Activated B cell treated with CpG ODN at 0.5 μM for 24 hours (primary cell): ENCODE results near the gene CFAP69. TPM values are rescaled to one million over a fixed set of nuclear protein-coding genes. Genes with fewer than 3 reads are reported as not detected.

Experiments used
- ATAC-seq: fragments of 200-7000 bp; cut with Tn5 transposase; one replicate; pipeline ENCODE4 v1.10.0; 2021; ENCODE audit warnings: low read depth, mild to moderate bottlenecking, moderate library complexity
- CTCF ChIA-PET: fragments of 350-600 bp; sonication (Branson Sonifier 250); formaldehyde crosslinking; loops from one replicate; lab custom pipeline; 2021; ENCODE audit warnings: antibody characterized with exemption; lab: Charles Lee
- POLR2A ChIA-PET: fragments of 350-600 bp; sonication (Branson Sonifier 250); formaldehyde crosslinking; loops from one replicate; lab custom pipeline; 2021; ENCODE audit warnings: antibody characterized with exemption; lab: Charles Lee
- DNase-seq: peaks from one replicate; pipeline ENCODE4 v3.0.0; 2022
- H3K27ac Mint-ChIP-seq: one replicate; pipeline ENCODE4 v1.8.0; 2020; ENCODE audit warnings: mixed read lengths
- H3K27me3 Mint-ChIP-seq: one replicate; pipeline ENCODE4 v1.8.0; 2021; ENCODE audit warnings: mixed read lengths
- H3K36me3 Mint-ChIP-seq: one replicate; pipeline ENCODE4 v1.8.0; 2021; ENCODE audit warnings: low read depth, mixed read lengths
- H3K4me1 Mint-ChIP-seq: one replicate; pipeline ENCODE4 v1.8.0; 2021; ENCODE audit warnings: mixed read lengths
- H3K4me3 Mint-ChIP-seq: one replicate; pipeline ENCODE4 v1.8.0; 2020; ENCODE audit warnings: mild to moderate bottlenecking, mixed read lengths
- H3K9me3 Mint-ChIP-seq: one replicate; pipeline ENCODE4 v1.8.0; 2020; ENCODE audit warnings: mixed read lengths
- intact Hi-C: fragments of 100-400 bp; cut with micrococcal nuclease; formaldehyde crosslinking; loops from one replicate; pipeline ENCODE4 v1.15.1; 2024
- total RNA-seq: library from RNA; stranded (reverse); gene quantifications from 2 replicates; pipeline ENCODE4 v1.2.3, GENCODE V29; 2022
- TF ChIP-seq, protein P1 (sequence below): fragments of 200-600 bp; IDR thresholded peaks from one replicate; pipeline ENCODE4 v1.8.0; 2022; ENCODE audit warnings: antibody characterized with exemption, mild to moderate bottlenecking

CFAP69 gene
- total RNA-seq, 1 donor from 2014 or later = 0.62 TPM

DNA sequence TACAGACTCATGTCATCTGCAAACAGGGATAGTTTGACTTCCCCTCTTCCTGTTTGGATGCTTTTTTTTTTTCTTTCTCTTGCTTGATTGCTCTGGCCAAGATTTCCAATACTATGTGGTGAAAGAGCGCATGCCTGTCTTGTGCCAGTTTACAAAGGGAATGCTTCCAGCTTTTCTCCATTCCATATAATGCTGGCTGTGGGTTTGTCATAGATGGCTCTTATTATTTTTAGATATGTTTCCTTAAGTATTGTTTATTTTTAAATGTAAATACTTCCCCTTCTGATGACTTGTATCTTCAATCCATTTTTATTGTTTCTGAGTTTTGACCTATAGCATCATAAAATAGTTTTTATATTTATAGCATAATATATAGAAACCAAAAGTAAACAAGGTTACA is 58.3 kb downstream of the CFAP69 start:
- ChIA-PET POLR2A (no interaction called here), CTCF (no interaction called here)
- no peaks in the 10 kb centered on the region for H3K9me3 Mint-ChIP-seq

DNA sequence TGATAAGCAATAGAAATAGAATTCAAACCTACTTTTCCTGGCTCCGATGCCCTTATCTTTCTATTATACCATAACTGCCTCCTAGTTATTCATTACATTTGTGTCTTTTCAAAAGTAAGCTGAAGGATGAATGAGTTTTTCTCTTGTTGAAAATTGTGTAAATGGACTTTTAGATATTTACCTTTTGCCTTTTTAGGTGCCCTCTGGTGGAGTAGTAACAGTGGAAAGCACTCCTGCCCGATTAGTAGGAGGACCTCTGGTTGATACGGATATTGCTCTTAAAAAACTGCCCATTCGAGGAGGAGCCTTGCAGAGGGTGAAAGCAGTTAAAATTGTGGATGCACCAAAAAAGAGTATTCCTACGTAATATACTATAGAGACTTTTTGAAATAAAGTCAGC is 64.9 kb downstream of the CFAP69 start:
- DNase-seq (no peak), ATAC-seq (no peak)
- H3K27me3 Mint-ChIP-seq = peaks cover 7% of the 10 kb centered on the region
- H3K9me3 Mint-ChIP-seq = no peaks in the 10 kb centered on the region
- no peaks in the 10 kb centered on the region for H3K4me1 Mint-ChIP-seq
- H3K36me3 Mint-ChIP-seq = no peaks in the 10 kb centered on the region
- H3K4me3 Mint-ChIP-seq = no peak overlapping the region
- CTCF ChIA-PET = no interaction called here
- H3K27ac Mint-ChIP-seq = no peak overlapping the region
- intact Hi-C loops = no loop called here
- TF ChIP-seq, protein P1, sequence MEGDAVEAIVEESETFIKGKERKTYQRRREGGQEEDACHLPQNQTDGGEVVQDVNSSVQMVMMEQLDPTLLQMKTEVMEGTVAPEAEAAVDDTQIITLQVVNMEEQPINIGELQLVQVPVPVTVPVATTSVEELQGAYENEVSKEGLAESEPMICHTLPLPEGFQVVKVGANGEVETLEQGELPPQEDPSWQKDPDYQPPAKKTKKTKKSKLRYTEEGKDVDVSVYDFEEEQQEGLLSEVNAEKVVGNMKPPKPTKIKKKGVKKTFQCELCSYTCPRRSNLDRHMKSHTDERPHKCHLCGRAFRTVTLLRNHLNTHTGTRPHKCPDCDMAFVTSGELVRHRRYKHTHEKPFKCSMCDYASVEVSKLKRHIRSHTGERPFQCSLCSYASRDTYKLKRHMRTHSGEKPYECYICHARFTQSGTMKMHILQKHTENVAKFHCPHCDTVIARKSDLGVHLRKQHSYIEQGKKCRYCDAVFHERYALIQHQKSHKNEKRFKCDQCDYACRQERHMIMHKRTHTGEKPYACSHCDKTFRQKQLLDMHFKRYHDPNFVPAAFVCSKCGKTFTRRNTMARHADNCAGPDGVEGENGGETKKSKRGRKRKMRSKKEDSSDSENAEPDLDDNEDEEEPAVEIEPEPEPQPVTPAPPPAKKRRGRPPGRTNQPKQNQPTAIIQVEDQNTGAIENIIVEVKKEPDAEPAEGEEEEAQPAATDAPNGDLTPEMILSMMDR = no peak
- POLR2A ChIA-PET = no interaction called here

More for the DNA sequence above, 58.3 kb downstream of the CFAP69 start:
- ATAC-seq (no peak), DNase-seq (no peak)
- Mint-ChIP-seq H3K27me3 (peaks cover 4% of the 10 kb centered on the region), H3K4me3 (no peak overlapping the region), H3K27ac (no peak overlapping the region), H3K4me1 (no peaks in the 10 kb centered on the region), H3K36me3 (no peaks in the 10 kb centered on the region)
- intact Hi-C loops = no loop called here
- TF ChIP-seq, protein P1 = no peak

DNA sequence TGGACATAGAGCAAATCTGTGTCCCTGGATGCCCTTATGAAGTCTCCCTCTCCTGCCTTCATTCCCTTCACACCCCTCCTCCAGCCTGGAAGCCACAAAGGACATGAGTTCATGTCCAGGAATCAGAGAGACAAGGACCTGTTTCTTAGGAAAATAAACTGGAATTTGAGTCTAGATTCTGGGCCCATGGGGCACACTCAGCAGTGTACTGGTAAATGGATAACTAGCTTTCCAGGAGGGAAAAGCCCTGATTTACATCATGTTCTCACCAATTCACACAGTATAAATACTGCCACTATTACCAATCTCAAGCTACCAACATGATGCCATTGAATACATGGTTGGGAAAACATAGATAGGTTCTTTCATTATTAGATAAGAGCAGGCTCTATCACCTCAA is 66.2 kb downstream of the CFAP69 start:
- CTCF ChIA-PET = interaction anchor here (3.6 kb wide), 1 partner anchor 117 kb away, joined by 25 read pairs; no protein-coding TSS in a partner anchor
- no peaks in the 10 kb centered on the region for H3K36me3 Mint-ChIP-seq
- no peak overlapping the region for H3K27ac Mint-ChIP-seq
- H3K9me3 Mint-ChIP-seq = no peaks in the 10 kb centered on the region
- no peaks in the 10 kb centered on the region for H3K4me1 Mint-ChIP-seq
- POLR2A ChIA-PET = no interaction called here
- no peak for ATAC-seq
- DNase-seq = no peak
- H3K4me3 Mint-ChIP-seq = no peak overlapping the region
- H3K27me3 Mint-ChIP-seq = peaks cover 7% of the 10 kb centered on the region
- intact Hi-C loops = no loop called here
- TF ChIP-seq, protein P1 = no peak

DNA sequence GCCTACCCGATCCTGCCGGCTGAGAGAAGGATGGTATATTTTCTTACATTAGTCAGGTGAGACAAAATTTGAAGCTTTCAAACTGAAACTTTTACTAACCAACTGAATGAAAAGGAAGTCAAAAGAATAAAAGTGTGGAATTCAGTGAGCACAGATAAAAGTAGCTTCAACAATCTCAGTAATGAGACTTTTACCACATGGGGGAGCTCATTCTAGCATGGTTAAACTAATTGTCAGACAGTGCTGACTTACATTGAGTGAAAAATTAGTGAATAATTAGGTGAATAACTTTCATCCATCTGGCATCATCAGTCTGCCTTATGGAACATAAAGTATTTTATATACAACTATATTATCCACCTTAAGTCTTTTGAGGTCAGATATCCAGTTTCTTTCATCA is 67.8 kb downstream of the CFAP69 start:
- POLR2A ChIA-PET = no interaction called here
- Mint-ChIP-seq H3K9me3 (no peaks in the 10 kb centered on the region), H3K27me3 (peaks cover 3% of the 10 kb centered on the region), H3K36me3 (no peaks in the 10 kb centered on the region), H3K27ac (no peak overlapping the region), H3K4me1 (no peaks in the 10 kb centered on the region), H3K4me3 (no peak overlapping the region)
- intact Hi-C loops = loop anchor here (1.0 kb wide), 2 partner anchors 101 to 115 kb away; no protein-coding TSS in a partner anchor
- DNase-seq = no peak
- ATAC-seq = no peak
- CTCF ChIA-PET = interaction anchor here (1.0 to 3.6 kb wide), 6 partner anchors 8 to 118 kb away, joined by 3 to 25 read pairs (median 4); partner anchors contain the start of gene CLDN12
- TF ChIP-seq, protein P1 = no peak

DNA sequence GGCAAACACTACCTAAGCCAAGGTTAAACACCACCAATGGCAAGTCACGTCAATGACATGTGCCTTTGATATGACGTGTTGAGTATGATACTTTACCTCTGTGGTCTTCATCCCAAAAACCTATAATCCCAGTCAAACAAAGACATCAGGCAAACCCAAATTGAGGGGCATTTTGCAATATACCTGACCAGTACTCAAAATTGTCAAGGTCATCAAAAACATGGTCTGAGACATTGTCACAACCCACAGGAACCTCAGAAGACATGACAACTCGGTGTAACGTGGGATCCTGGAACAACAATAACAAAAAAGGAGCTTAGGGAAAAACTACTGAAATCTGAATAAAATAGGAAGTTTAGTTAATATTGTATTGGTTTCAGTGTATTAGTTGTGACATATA is 68.9 kb downstream of the CFAP69 start:
- Mint-ChIP-seq H3K4me1 (no peaks in the 10 kb centered on the region), H3K4me3 (no peak overlapping the region), H3K27me3 (peaks cover 5% of the 10 kb centered on the region), H3K27ac (no peak overlapping the region), H3K36me3 (no peaks in the 10 kb centered on the region), H3K9me3 (no peaks in the 10 kb centered on the region)
- no peak for ATAC-seq
- no peak for DNase-seq
- TF ChIP-seq, protein P1 = no peak
- ChIA-PET POLR2A (no interaction called here), CTCF (interaction anchor here (1.4 to 3.6 kb wide), 3 partner anchors 9 to 115 kb away, joined by 3 to 25 read pairs (median 3); partner anchors contain the start of gene CLDN12)
- intact Hi-C loops = no loop called here
